Endothelial cell of coronary artery (primary cell): ENCODE results near the gene RNF6. TPM values are rescaled to one million over a fixed set of nuclear protein-coding genes. Genes with fewer than 3 reads are reported as not detected.

Experiments used
- total RNA-seq: library from RNA; depleted of rRNA; stranded (reverse); fragments of >200 nt; gene quantifications from 2 replicates; pipeline ENCODE4 v1.2.3, GENCODE V29; 2014

The RNF6 gene
- 53.2 and 55.3 TPM in 2 replicates for total RNA-seq

DNA sequence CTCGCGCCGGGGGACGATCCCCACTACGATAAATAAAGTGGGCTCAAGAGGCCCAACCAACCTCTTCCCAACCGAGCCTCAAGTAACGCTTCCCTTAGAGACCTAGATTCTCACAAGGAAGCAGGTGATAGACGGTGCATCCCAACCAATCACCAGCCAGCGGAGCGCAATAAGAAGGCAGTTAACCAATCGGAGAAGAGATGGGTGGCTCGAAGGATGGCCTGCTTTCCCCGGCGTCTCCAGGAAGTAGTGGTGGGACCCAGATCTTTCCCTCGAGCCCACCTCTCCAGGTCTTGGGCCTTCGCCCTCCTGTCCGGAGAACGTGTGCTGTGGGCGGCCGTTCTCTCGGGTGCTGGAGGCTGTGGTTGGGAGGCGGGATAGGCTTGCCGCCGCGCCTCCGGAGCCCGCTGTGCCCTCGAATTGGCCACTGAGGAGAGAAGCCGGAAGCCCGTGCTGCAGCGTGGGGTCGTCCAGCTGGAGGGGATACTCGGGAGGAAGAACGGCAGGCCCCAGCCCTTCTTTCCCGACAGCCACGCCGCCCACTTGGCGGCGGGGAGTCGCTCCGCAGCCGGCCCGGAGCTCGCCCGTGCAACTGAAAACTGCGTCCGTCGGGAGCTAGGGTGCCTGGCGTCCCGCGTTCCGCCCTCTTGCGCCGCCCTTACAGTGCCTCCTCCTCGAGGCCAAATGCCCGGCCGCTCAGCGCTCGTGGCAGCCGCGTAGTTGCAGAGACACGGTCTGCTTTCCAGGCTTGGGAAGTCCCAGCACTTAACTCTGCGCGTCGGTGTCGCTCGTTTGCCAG is at the start of gene RNF6:
RNF6 (minus strand) TSS at position 594 of the 799 bp plus-strand sequence. CDS start 2,665 bp downstream, outside the sequence.

GRCh38 chr13:26253787-26254582 is 31.9 kb upstream of the RNF6 start, which contains the start of gene CDK8:
Gene CDK8, plus strand, starts transcription at chr13:26254129. Its CDS starts 513 bp downstream, at chr13:26254642.

Other genes with a start within 250 kb of the RNF6 start
- gene SHISA2, start 170.3 kb downstream of the RNF6 start, total RNA-seq: 3.1 and 8.5 TPM in 2 replicates
- 12.9 and 14.9 TPM in 2 replicates for gene CDK8, start 31.8 kb upstream of the RNF6 start, total RNA-seq